ENCODE results near the gene DNAJB13. TPM values are rescaled to one million over a fixed set of nuclear protein-coding genes. Genes with fewer than 3 reads are reported as not detected.

Gene DNAJB13
- total RNA-seq, 1 experiment from 2014 or later, result not detected

GRCh38 chr11:74004046-74004695 is 53.3 kb downstream of the DNAJB13 start:
- Histone ChIP-seq H3K14ac (ENCODE audit: insufficient read depth, low read length) (no peak overlapping the region), H2BK12ac (ENCODE audit: insufficient read length, low read depth, low read length) (no peak overlapping the region), H3K4me1 (ENCODE audit: insufficient read depth, low read length) (no peaks in the 10 kb centered on the region), H3K18ac (ENCODE audit: insufficient read length, low read depth, low read length) (no peak overlapping the region), H4K91ac (ENCODE audit: insufficient read length, low read depth, low read length) (no peak overlapping the region), H3K23ac (ENCODE audit: insufficient read length, low read depth, low read length) (no peak overlapping the region), H3K56ac (ENCODE audit: insufficient read length, low read depth, low read length) (no peak overlapping the region), H2BK5ac (ENCODE audit: insufficient read length, low read length) (no peak overlapping the region), H3K27me3 (ENCODE audit: insufficient read depth, low read length) (no peaks in the 10 kb centered on the region), H3T11ph (ENCODE audit: low read length) (no peak overlapping the region), H4K20me1 (ENCODE audit: control insufficient read depth, insufficient read depth, insufficient read length) (no peaks in the 10 kb centered on the region), H3K9ac (ENCODE audit: extremely low read depth, insufficient read length, low read length) (no peak overlapping the region), H2AFZ (ENCODE audit: low read length) (no peak overlapping the region), H4K8ac (replicated peaks; ENCODE audit: insufficient read length, low read depth, low read length) (no peak overlapping the region), H3K79me2 (ENCODE audit: insufficient read depth, low read length) (no peaks in the 10 kb centered on the region), H3K4ac (ENCODE audit: low read depth, low read length) (no peak overlapping the region), H2BK15ac (ENCODE audit: low read depth, low read length) (no peak overlapping the region), H2BK20ac (ENCODE audit: low read depth, low read length, poor library complexity, severe bottlenecking) (no peak overlapping the region), H2AK5ac (ENCODE audit: insufficient read length, low read length) (no peak overlapping the region), H4K5ac (ENCODE audit: insufficient read length, low read depth, low read length) (no peak overlapping the region), H3K23me2 (ENCODE audit: insufficient read length, low read depth, low read length, poor library complexity, severe bottlenecking) (no peaks in the 10 kb centered on the region), H3K4me2 (ENCODE audit: insufficient read depth, insufficient read length, low read length) (no peak overlapping the region), H3K9me3 (ENCODE audit: control insufficient read depth, low read depth, low read length) (no peaks in the 10 kb centered on the region), H3K27ac (ENCODE audit: insufficient read length, low read depth, low read length) (no peak overlapping the region), H3K79me1 (ENCODE audit: insufficient read depth, low read depth, low read length, poor library complexity, severe bottlenecking) (no peaks in the 10 kb centered on the region), H2BK120ac (ENCODE audit: low read depth, low read length, poor library complexity, severe bottlenecking) (no peak overlapping the region)
- Mint-ChIP-seq H3K4me1 (peaks cover 14 to 26% of the 10 kb centered on the region in 2 experiments), H3K4me3 (no peak overlapping the region), H3K9me3 (no peaks in the 10 kb centered on the region), H3K27ac (no peak overlapping the region; a peak in 1 of 7 replicates), H3K36me3 (ENCODE audit: insufficient read depth in 1 of 3, low read depth in 3 of 3) (no peaks in the 10 kb centered on the region; a peak in 1 of 7 replicates), H3K27me3 (ENCODE audit: low read depth) (no peaks in the 10 kb centered on the region; the same call in 1 of the 2 replicates)
- TF ChIP-seq CTCF (conservative IDR thresholded peaks at IDR 0.05), result no peak
- no CpG with 5 or more reads among the region's 6 CpGs for WGBS (ENCODE audit: extremely low coverage, insufficient read length, low lambda C conversion rate)
- no peak for DNase-seq

Data from H9 (cell line).